ENCODE measurements around the gene DUSP19. TPM values are rescaled to one million over a fixed set of nuclear protein-coding genes. Genes with fewer than 3 reads are reported as not detected.

The DUSP19 gene
- total RNA-seq, 1 experiment from 2014 or later, result 3.6 TPM

GRCh38 chr2:183126635-183127034, 48.1 kb downstream of the DUSP19 start:
- no TSS peak for BruUV-seq (replicated peaks)
- ChIA-PET CTCF (no interaction called here), POLR2A (no interaction called here)
- no peaks in the 10 kb centered on the region for H3K9me3 Mint-ChIP-seq (ENCODE audit: unreplicated experiment)
- Histone ChIP-seq H3K9me3 (no peaks in the 10 kb centered on the region), H3K4me1 (0 out of 2 replicates have a peak, but pooled peaks cover 5% of the 10 kb centered on the region), H3K4me3 (ENCODE audit: low read depth, low read length) (no peak overlapping the region), H3K27me3 (replicated peaks; ENCODE audit: control insufficient read depth, insufficient read depth, low read length) (no peaks in the 10 kb centered on the region), H3K36me3 (ENCODE audit: control insufficient read depth, insufficient read depth, low read length) (no peaks in the 10 kb centered on the region)
- H3K4me1 Mint-ChIP-seq (ENCODE audit: low read depth, unreplicated experiment), result peaks cover 14% of the 10 kb centered on the region
- no peak overlapping the region for H3K27ac Mint-ChIP-seq (ENCODE audit: unreplicated experiment)
- no peak overlapping the region for H3K4me3 Mint-ChIP-seq (ENCODE audit: unreplicated experiment)
- no peak for DNase-seq
- intact Hi-C loops (cut with micrococcal nuclease; ENCODE audit: unreplicated experiment), result no loop called here
- no peak for TF ChIP-seq CTCF (IDR thresholded peaks at IDR 0.05; ENCODE audit: insufficient read depth in 1 of 2, low read depth in 1 of 2, low read length in 1 of 2, severe bottlenecking in 1 of 2, unreplicated experiment in 1 of 2)
- no peaks in the 10 kb centered on the region for H3K27me3 Mint-ChIP-seq (ENCODE audit: insufficient read depth, unreplicated experiment)
- peaks cover 31% of the 10 kb centered on the region for H3K36me3 Mint-ChIP-seq (ENCODE audit: insufficient read depth, unreplicated experiment)

GRCh38 chr2:183134016-183134415, 55.5 kb downstream of the DUSP19 start:
- ChIA-PET CTCF (no interaction called here), POLR2A (no interaction called here)
- no peaks in the 10 kb centered on the region; the same call in 1 of the 2 replicates for H3K36me3 ChIP-seq (ENCODE audit: control insufficient read depth, insufficient read depth, low read length)
- Mint-ChIP-seq H3K9me3 (ENCODE audit: unreplicated experiment) (no peaks in the 10 kb centered on the region), H3K36me3 (ENCODE audit: insufficient read depth, unreplicated experiment) (peaks cover 57% of the 10 kb centered on the region), H3K4me1 (ENCODE audit: low read depth, unreplicated experiment) (no peaks in the 10 kb centered on the region), H3K27ac (ENCODE audit: unreplicated experiment) (no peak overlapping the region), H3K4me3 (ENCODE audit: unreplicated experiment) (no peak overlapping the region), H3K27me3 (ENCODE audit: insufficient read depth, unreplicated experiment) (no peaks in the 10 kb centered on the region)
- no TSS peak for BruUV-seq (replicated peaks)
- intact Hi-C loops (cut with micrococcal nuclease; ENCODE audit: unreplicated experiment), result no loop called here
- no peaks in the 10 kb centered on the region for H3K4me1 ChIP-seq
- H3K27me3 ChIP-seq (replicated peaks; ENCODE audit: control insufficient read depth, insufficient read depth, low read length), result no peaks in the 10 kb centered on the region
- no peak for DNase-seq
- no peak overlapping the region for H3K4me3 ChIP-seq (ENCODE audit: low read depth, low read length)
- no peak for TF ChIP-seq CTCF (IDR thresholded peaks at IDR 0.05; ENCODE audit: insufficient read depth in 1 of 2, low read depth in 1 of 2, low read length in 1 of 2, severe bottlenecking in 1 of 2, unreplicated experiment in 1 of 2)
- H3K9me3 ChIP-seq, result no peaks in the 10 kb centered on the region

- H3K4me3 ChIP-seq (ENCODE audit: low read depth, low read length), result no peak overlapping the region
- Mint-ChIP-seq H3K9me3 (ENCODE audit: unreplicated experiment) (no peaks in the 10 kb centered on the region), H3K27me3 (ENCODE audit: insufficient read depth, unreplicated experiment) (no peaks in the 10 kb centered on the region), H3K4me1 (ENCODE audit: low read depth, unreplicated experiment) (no peaks in the 10 kb centered on the region), H3K36me3 (ENCODE audit: insufficient read depth, unreplicated experiment) (peaks cover 52% of the 10 kb centered on the region), H3K4me3 (ENCODE audit: unreplicated experiment) (no peak overlapping the region), H3K27ac (ENCODE audit: unreplicated experiment) (no peak overlapping the region)
- DNase-seq, result no peak
- H3K9me3 ChIP-seq, result peaks cover 2% of the 10 kb centered on the region; the same call in 1 of the 2 replicates
- BruUV-seq (replicated peaks), result no TSS peak
- intact Hi-C loops (cut with micrococcal nuclease; ENCODE audit: unreplicated experiment), result no loop called here
- H3K36me3 ChIP-seq (ENCODE audit: control insufficient read depth, insufficient read depth, low read length), result peaks cover 5% of the 10 kb centered on the region
- ChIA-PET CTCF (no interaction called here), POLR2A (no interaction called here)
- no peak for TF ChIP-seq CTCF (IDR thresholded peaks at IDR 0.05; ENCODE audit: insufficient read depth in 1 of 2, low read depth in 1 of 2, low read length in 1 of 2, severe bottlenecking in 1 of 2, unreplicated experiment in 1 of 2)
- H3K4me1 ChIP-seq, result no peaks in the 10 kb centered on the region
- no peaks in the 10 kb centered on the region for H3K27me3 ChIP-seq (replicated peaks; ENCODE audit: control insufficient read depth, insufficient read depth, low read length)
These were observed 70.4 kb downstream of the DUSP19 start for GRCh38 chr2:183148955-183149354.
